PC-9 (cell line): ENCODE results near the gene FARP1. TPM values are rescaled to one million over a fixed set of nuclear protein-coding genes. Genes with fewer than 3 reads are reported as not detected.

Experiments used
- BruUV-seq: library from RNA; stranded (reverse); fragments of 400-500 nt; replicated peaks from 2 replicates; lab custom pipeline; 2021; lab: Mats Ljungman, UMichigan
- CTCF ChIA-PET: fragments of 300-600 bp; sonication (Branson Sonifier 250); formaldehyde crosslinking; loops from one replicate; lab custom pipeline; 2022; ENCODE audit warnings: antibody characterized with exemption; lab: Charles Lee
- POLR2A ChIA-PET: fragments of 300-600 bp; sonication (Branson Sonifier 250); formaldehyde crosslinking; loops from one replicate; lab custom pipeline; 2022; ENCODE audit warnings: antibody characterized with exemption; ENCODE audit not compliant: unreplicated experiment; lab: Charles Lee
- DNase-seq, 2 experiments: peaks; one replicate each; pipeline versions ENCODE4 v3.0.0 to v3.0.0-alpha.2; 2015 to 2022; ENCODE audit warnings: mixed read lengths in 1 of 2
- H2AFZ ChIP-seq: fragments of 200-600 bp; sonication (generic); 2 replicates; pipeline ENCODE4 v1.8.1; 2017; ENCODE audit warnings: antibody characterized with exemption
- H3F3A ChIP-seq: fragments of 200-600 bp; sonication (generic); 2 replicates; pipeline ENCODE4 v1.8.1; 2017; ENCODE audit warnings: antibody characterized with exemption, mild to moderate bottlenecking, low read depth; ENCODE audit not compliant: insufficient read depth
- H3K27ac ChIP-seq: fragments of 200-600 bp; sonication (generic); 2 replicates; pipeline ENCODE4 v1.6.1; 2016; ENCODE audit warnings: mixed run types
- H3K27me3 ChIP-seq: fragments of 200-600 bp; sonication (generic); 2 replicates; pipeline ENCODE4 v1.6.1; 2016; ENCODE audit warnings: low read depth, mixed run types; ENCODE audit not compliant: insufficient read depth
- H3K36me3 ChIP-seq: fragments of 200-600 bp; sonication (generic); 2 replicates; pipeline ENCODE4 v1.6.1; 2016; ENCODE audit warnings: low read depth, mixed run types
- H3K4me1 ChIP-seq: fragments of 200-600 bp; sonication (generic); replicated peaks from 2 replicates; pipeline ENCODE4 v1.6.1; 2016; ENCODE audit warnings: mixed run types; ENCODE audit not compliant: insufficient read depth
- H3K4me2 ChIP-seq: fragments of 200-600 bp; sonication (generic); 2 replicates; pipeline ENCODE4 v1.6.1; 2017; ENCODE audit warnings: mixed run types
- H3K4me3 ChIP-seq: fragments of 200-600 bp; sonication (generic); 2 replicates; pipeline ENCODE4 v1.6.1; 2016; ENCODE audit warnings: mixed run types
- H3K79me2 ChIP-seq: fragments of 200-600 bp; sonication (generic); 2 replicates; pipeline ENCODE4 v1.6.1; 2017; ENCODE audit warnings: low read depth, mixed run types
- H3K9me2 ChIP-seq: fragments of 200-600 bp; sonication (generic); 2 replicates; pipeline ENCODE4 v1.8.1; 2017; ENCODE audit warnings: mild to moderate bottlenecking; ENCODE audit not compliant: insufficient read depth
- H3K9me3 ChIP-seq: fragments of 200-600 bp; sonication (generic); 2 replicates; pipeline ENCODE4 v1.8.1; 2016; ENCODE audit warnings: low read depth; ENCODE audit not compliant: insufficient read depth
- H4K20me1 ChIP-seq: fragments of 200-600 bp; sonication (generic); 2 replicates; pipeline ENCODE4 v1.8.1; 2017; ENCODE audit not compliant: insufficient read depth
- CTCF ChIP-seq: fragments of 200-600 bp; sonication (generic); conservative IDR thresholded peaks from 2 replicates; pipeline ENCODE4 v1.6.1; 2017; ENCODE audit warnings: mixed run types, antibody characterized with exemption, mild to moderate bottlenecking, moderate library complexity
- EZH2 ChIP-seq: fragments of 200-600 bp; sonication (generic); IDR thresholded peaks from 2 replicates; pipeline ENCODE4 v1.8.0; 2017; ENCODE audit warnings: antibody characterized with exemption, low read depth
- intact Hi-C: fragments of 100-400 bp; cut with micrococcal nuclease; formaldehyde crosslinking; loops from one replicate; pipeline ENCODE4 v1.10.0; 2022; ENCODE audit not compliant: unreplicated experiment
- total RNA-seq: library from RNA; stranded (reverse); gene quantifications from 2 replicates; pipeline ENCODE4 v1.2.3, GENCODE V29; 2021

FARP1 gene
- total RNA-seq, 1 experiment from 2014 or later = 62.1 TPM

GRCh38 chr13:98372876-98373275 lies 230.0 kb downstream of the FARP1 start:
- BruUV-seq = no TSS peak
- POLR2A ChIA-PET = interaction anchor here (0.6 to 0.7 kb wide), 2 partner anchors 30 to 362 kb away, joined by 4 to 7 read pairs; no protein-coding TSS in a partner anchor
- no peak overlapping the region for H3K4me2 ChIP-seq

GRCh38 chr13:98374750-98375149 lies 231.9 kb downstream of the FARP1 start:
- intact Hi-C loops = no loop called here
- no peaks in the 10 kb centered on the region for H3K79me2 ChIP-seq
- no peak for DNase-seq
- ChIA-PET CTCF (no interaction called here), POLR2A (no interaction called here)
- H3K36me3 ChIP-seq = no peaks in the 10 kb centered on the region
- H3F3A ChIP-seq = no peaks in the 10 kb centered on the region
- TF ChIP-seq EZH2 = no peak
- TF ChIP-seq CTCF = no peak
- no peaks in the 10 kb centered on the region for H3K27me3 ChIP-seq
- no TSS peak for BruUV-seq
- H3K27ac ChIP-seq = no peak overlapping the region
- H3K9me2 ChIP-seq = no peaks in the 10 kb centered on the region; the same call in 1 of the 2 replicates
- no peaks in the 10 kb centered on the region for H4K20me1 ChIP-seq
- H3K4me3 ChIP-seq = no peak overlapping the region
- H2AFZ ChIP-seq = no peak overlapping the region
- H3K4me2 ChIP-seq = no peak overlapping the region
- H3K4me1 ChIP-seq = no peaks in the 10 kb centered on the region
- no peaks in the 10 kb centered on the region for H3K9me3 ChIP-seq

More at GRCh38 chr13:98372876-98373275, 230.0 kb downstream of the FARP1 start:
- no peaks in the 10 kb centered on the region for H4K20me1 ChIP-seq
- no peaks in the 10 kb centered on the region for H3K36me3 ChIP-seq
- H3F3A ChIP-seq = no peaks in the 10 kb centered on the region
- H3K79me2 ChIP-seq = no peaks in the 10 kb centered on the region
- no peaks in the 10 kb centered on the region; the same call in 1 of the 2 replicates for H3K9me2 ChIP-seq
- TF ChIP-seq EZH2 (no peak), CTCF (no peak)
- no peaks in the 10 kb centered on the region for H3K4me1 ChIP-seq
- H3K4me3 ChIP-seq = no peak overlapping the region
- H2AFZ ChIP-seq = no peak overlapping the region
- CTCF ChIA-PET = interaction anchor here (0.7 kb wide), 1 partner anchor 464 kb away, joined by 3 read pairs; no protein-coding TSS in a partner anchor
- H3K9me3 ChIP-seq = no peaks in the 10 kb centered on the region
- no peak for DNase-seq
- H3K27ac ChIP-seq = no peak overlapping the region
- H3K27me3 ChIP-seq = no peaks in the 10 kb centered on the region
- intact Hi-C loops = no loop called here

GRCh38 chr13:98377635-98378378 lies 234.9 kb downstream of the FARP1 start:
- no peak overlapping the region for H2AFZ ChIP-seq
- POLR2A ChIA-PET = interaction anchor here (0.6 kb wide), 1 partner anchor 45 kb away, joined by 6 read pairs; no protein-coding TSS in a partner anchor
- H3K4me2 ChIP-seq = no peak overlapping the region
- no peaks in the 10 kb centered on the region for H3K79me2 ChIP-seq
- H3K27me3 ChIP-seq = no peaks in the 10 kb centered on the region
- H3K4me3 ChIP-seq = no peak overlapping the region
- H3F3A ChIP-seq = no peaks in the 10 kb centered on the region
- intact Hi-C loops = no loop called here
- no peaks in the 10 kb centered on the region; the same call in 1 of the 2 replicates for H3K9me2 ChIP-seq
- no peaks in the 10 kb centered on the region for H4K20me1 ChIP-seq
- H3K9me3 ChIP-seq = no peaks in the 10 kb centered on the region
- CTCF ChIA-PET = no interaction called here
- no peak for DNase-seq
- no peak overlapping the region for H3K27ac ChIP-seq
- no peaks in the 10 kb centered on the region for H3K4me1 ChIP-seq
- BruUV-seq = no TSS peak
- TF ChIP-seq CTCF (no peak), EZH2 (no peak)
- no peaks in the 10 kb centered on the region for H3K36me3 ChIP-seq
